ENCODE measurements around the gene MIDN.

Gene MIDN

DNA sequence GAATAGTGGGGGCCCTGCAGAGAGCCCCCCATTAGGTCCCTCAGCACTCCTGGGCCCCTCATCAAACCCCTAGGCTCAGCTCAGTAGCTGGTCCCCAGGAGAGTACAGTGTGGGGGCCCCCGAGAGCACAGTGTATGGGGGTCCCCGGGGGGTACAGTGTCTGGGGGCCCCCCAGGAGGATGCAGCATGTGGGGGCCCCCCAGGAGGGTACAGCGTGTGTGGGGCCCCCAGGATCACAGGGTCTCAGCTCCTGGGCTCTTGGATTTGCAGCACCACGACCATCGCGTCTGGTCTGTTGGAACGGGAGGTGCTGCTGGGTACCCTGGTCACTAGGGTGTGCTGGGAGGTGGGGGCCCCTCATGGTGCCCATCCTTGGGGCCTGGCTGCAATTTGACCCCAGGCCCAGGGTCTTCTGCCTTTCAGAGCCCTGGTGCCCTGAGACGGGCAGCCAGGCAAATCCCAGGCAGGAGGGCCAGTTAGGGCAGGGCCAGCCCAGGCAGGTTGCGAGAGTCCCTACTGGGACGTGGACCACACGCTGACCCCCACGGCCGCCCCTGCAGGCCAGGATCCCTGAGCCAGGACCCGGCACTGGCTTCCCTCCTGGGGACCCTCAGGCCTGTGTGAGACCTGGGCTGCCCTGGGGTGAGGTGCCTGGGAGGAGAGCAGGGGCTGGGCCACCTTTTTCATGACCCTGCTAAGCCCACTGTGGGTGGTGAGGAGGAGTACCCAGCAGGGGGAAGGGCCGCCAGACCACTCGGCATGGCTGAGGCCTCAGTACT, 24.1 kb upstream of the MIDN start:
- Histone ChIP-seq H3K36me3 (ENCODE audit: control insufficient read depth in 2 of 2, insufficient read depth in 1 of 2, low read length in 2 of 2) (peaks cover 0 to 84% of the 10 kb centered on the region in 2 experiments; a peak in 2 of 3 replicates), H3K27ac (ENCODE audit: extremely low read depth, low read depth, low read length) (0 out of 2 replicates have a peak overlapping the region, but pooled peaks have one; percentile 31), H3K4me3 (ENCODE audit: low read depth, low read length) (no peak overlapping the region), H3K9me3 (ENCODE audit: control insufficient read depth, insufficient read depth, low read depth, low read length) (no peaks in the 10 kb centered on the region), H3K4me1 (ENCODE audit: control insufficient read depth, insufficient read depth, low read length) (no peaks in the 10 kb centered on the region)
- ChIA-PET CTCF (interaction anchor here (0.6 to 2.5 kb wide), 3 partner anchors 25 to 111 kb away, joined by 3 to 14 read pairs (median 3); no protein-coding TSS in a partner anchor), POLR2A (interaction anchor here (0.9 to 1.0 kb wide), 2 partner anchors 13 to 42 kb away, joined by 3 read pairs; no protein-coding TSS in a partner anchor)
- no peak for TF ChIP-seq ZNF146 (tag by site-specific recombination; IDR thresholded peaks at IDR 0.05)
- TF ChIP-seq ZEB2 (tag by site-specific recombination; IDR thresholded peaks at IDR 0.05), result no peak
- TF ChIP-seq ZNF2 (tag by site-specific recombination; IDR thresholded peaks at IDR 0.05), result no peak
- no peak for TF ChIP-seq ZNF112 (tag by site-specific recombination; IDR thresholded peaks at IDR 0.05)
- peak; percentile 62 for TF ChIP-seq ZBTB10 (tag by site-specific recombination; IDR thresholded peaks at IDR 0.05)
- peak; percentile 40; the same call in 1 of the 2 replicates for TF ChIP-seq EGR2 (tag by site-specific recombination; IDR thresholded peaks at IDR 0.05; ENCODE audit: low read depth)
- no peak for TF ChIP-seq KLF10 (tag by site-specific recombination; IDR thresholded peaks at IDR 0.05)
- no peak for TF ChIP-seq ZNF449 (tag by site-specific recombination; IDR thresholded peaks at IDR 0.05)
- peak; percentile 51 for TF ChIP-seq ZFHX2 (tag by site-specific recombination; conservative IDR thresholded peaks at IDR 0.05)
- TF ChIP-seq ZIC2 (tag by site-specific recombination; IDR thresholded peaks at IDR 0.05), result peak; percentile 85
- TF ChIP-seq ZNF26 (tag by site-specific recombination; IDR thresholded peaks at IDR 0.05), result no peak
- TF ChIP-seq ZNF488 (tag by site-specific recombination; IDR thresholded peaks at IDR 0.05), result no peak
- TF ChIP-seq ZSCAN16 (tag by site-specific recombination; IDR thresholded peaks at IDR 0.05), result no peak
- TF ChIP-seq, protein P1, sequence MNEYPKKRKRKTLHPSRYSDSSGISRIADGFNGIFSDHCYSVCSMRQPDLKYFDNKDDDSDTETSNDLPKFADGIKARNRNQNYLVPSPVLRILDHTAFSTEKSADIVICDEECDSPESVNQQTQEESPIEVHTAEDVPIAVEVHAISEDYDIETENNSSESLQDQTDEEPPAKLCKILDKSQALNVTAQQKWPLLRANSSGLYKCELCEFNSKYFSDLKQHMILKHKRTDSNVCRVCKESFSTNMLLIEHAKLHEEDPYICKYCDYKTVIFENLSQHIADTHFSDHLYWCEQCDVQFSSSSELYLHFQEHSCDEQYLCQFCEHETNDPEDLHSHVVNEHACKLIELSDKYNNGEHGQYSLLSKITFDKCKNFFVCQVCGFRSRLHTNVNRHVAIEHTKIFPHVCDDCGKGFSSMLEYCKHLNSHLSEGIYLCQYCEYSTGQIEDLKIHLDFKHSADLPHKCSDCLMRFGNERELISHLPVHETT (tag by site-specific recombination; IDR thresholded peaks at IDR 0.05), result no peak
- TF ChIP-seq ZNF302 (tag by site-specific recombination; IDR thresholded peaks at IDR 0.05; ENCODE audit: low read depth), result no peak
- peak; percentile 94 for TF ChIP-seq GLIS1 (tag by site-specific recombination; IDR thresholded peaks at IDR 0.05)
- TF ChIP-seq GLIS2 (tag by site-specific recombination; IDR thresholded peaks at IDR 0.05), result peak; percentile 82
- TF ChIP-seq ZNF571 (tag by site-specific recombination; IDR thresholded peaks at IDR 0.05), result no peak
- no peak for TF ChIP-seq ZNF660 (tag by site-specific recombination; IDR thresholded peaks at IDR 0.05)
